ENCODE data around the gene IL20.

Gene IL20

GRCh38 chr1:206882555-206882954 lies 17.1 kb downstream of the IL20 start:
- no peak for DNase-seq

- DNase-seq: no peak
Observed at GRCh38 chr1:206883160-206883559, 17.7 kb downstream of the IL20 start.

- DNase-seq: no peak
Observed at GRCh38 chr1:206883876-206884275, 18.5 kb downstream of the IL20 start.

- no peak for DNase-seq
Observed at GRCh38 chr1:206885341-206886060, 20.1 kb downstream of the IL20 start.

GRCh38 chr1:206886831-206887230 lies 21.4 kb downstream of the IL20 start:
- DNase-seq: no peak

- no peak for DNase-seq
Observed at GRCh38 chr1:206887701-206888100, 22.3 kb downstream of the IL20 start.

GRCh38 chr1:206890125-206891060 lies 25.0 kb downstream of the IL20 start:
- no peak for DNase-seq

- DNase-seq: no peak
Observed at GRCh38 chr1:206891412-206891811, 26.0 kb downstream of the IL20 start.

GRCh38 chr1:206892351-206892984 lies 27.0 kb downstream of the IL20 start:
- no peak for DNase-seq

GRCh38 chr1:206893380-206893779 lies 28.0 kb downstream of the IL20 start:
- DNase-seq: no peak

GRCh38 chr1:206895325-206895724 lies 29.9 kb downstream of the IL20 start:
- DNase-seq: no peak

GRCh38 chr1:206895837-206896242 lies 30.4 kb downstream of the IL20 start:
- no peak for DNase-seq

GRCh38 chr1:206896261-206896660 lies 30.8 kb downstream of the IL20 start:
- DNase-seq: no peak

- no peak for DNase-seq
Observed at GRCh38 chr1:206897175-206897574, 31.8 kb downstream of the IL20 start, which contains the start of gene IL24. Gene IL24 (plus strand): TSS chr1:206897443. CDS start chr1:206897833, 390 bp downstream.

- no peak for DNase-seq
Observed at GRCh38 chr1:206898089-206898914, 32.9 kb downstream of the IL20 start.

GRCh38 chr1:206898915-206899431 lies 33.5 kb downstream of the IL20 start:
- DNase-seq: no peak

- DNase-seq: no peak
Observed at GRCh38 chr1:206899717-206900116, 34.3 kb downstream of the IL20 start.

GRCh38 chr1:206900149-206900548 lies 34.7 kb downstream of the IL20 start:
- DNase-seq: no peak

- no peak for DNase-seq
Observed at GRCh38 chr1:206901944-206902343, 36.5 kb downstream of the IL20 start.

GRCh38 chr1:206902702-206903101 lies 37.3 kb downstream of the IL20 start:
- DNase-seq: no peak

- DNase-seq: no peak
Observed at GRCh38 chr1:206903687-206904086, 38.3 kb downstream of the IL20 start.

- no peak for DNase-seq
Observed at GRCh38 chr1:206904423-206905142, 39.2 kb downstream of the IL20 start.

All from activated T-cell treated with anti-CD3 and anti-CD28 coated beads for 4 hours (primary cell).